Measurements from ENCODE around the gene TNK1. TPM values are rescaled to one million over a fixed set of nuclear protein-coding genes. Genes with fewer than 3 reads are reported as not detected.

The TNK1 gene
- polyA plus RNA-seq, 3 donors: not detected

GRCh38 chr17:7343250-7343649, 37.6 kb upstream of the TNK1 start:
- Mint-ChIP-seq H3K27ac (no peak overlapping the region), H3K4me3 (no peak overlapping the region), H3K27me3 (ENCODE audit: low read depth in 3 of 3) (peaks cover 0 to 4% (median 0%) of the 10 kb centered on the region in 3 donors), H3K9me3 (no peaks in the 10 kb centered on the region), H3K4me1 (peaks cover 8% of the 10 kb centered on the region), H3K36me3 (peaks cover 57 to 89% of the 10 kb centered on the region in 2 donors)
- H3K4me1 ChIP-seq (ENCODE audit: control insufficient read depth in 1 of 2, insufficient read depth in 2 of 2, low read length in 2 of 2): peaks cover 0 to 6% of the 10 kb centered on the region in 2 donors
- no peak overlapping the region for H2AFZ ChIP-seq (ENCODE audit: insufficient read depth, low read depth, low read length, poor library complexity, severe bottlenecking)
- no peak for DNase-seq
- intact Hi-C loops (cut with micrococcal nuclease): loop anchor here in 1 of 2 donors (5.0 kb wide), 1 partner anchor 61 kb away; the partner anchor contains the start of gene SLC2A4
- no peak overlapping the region for H3K9ac ChIP-seq (ENCODE audit: insufficient read depth, low read length, poor library complexity, severe bottlenecking)
- no peak overlapping the region for H3K4me3 ChIP-seq (replicated peaks in 1 of 3; ENCODE audit: low read depth in 2 of 3, low read length in 3 of 3)
- H4K20me1 ChIP-seq (ENCODE audit: insufficient read depth, low read length): peaks cover 16% of the 10 kb centered on the region
- peaks cover 7% of the 10 kb centered on the region for H3K79me2 ChIP-seq (ENCODE audit: insufficient read depth, low read length)
- H3K27me3 ChIP-seq (ENCODE audit: control insufficient read depth in 2 of 2, insufficient read depth in 2 of 2, low read length in 2 of 2): no peaks in the 10 kb centered on the region
- H3K36me3 ChIP-seq (replicated peaks in 1 of 2; ENCODE audit: control insufficient read depth in 1 of 2, insufficient read depth in 2 of 2, low read length in 2 of 2): peaks cover 52 to 77% of the 10 kb centered on the region in 2 donors
- no peak for TF ChIP-seq CTCF (IDR thresholded peaks at IDR 0.05)
- WGBS (ENCODE audit: insufficient coverage): 92% methylated on average over 14 of the region's 15 CpGs
- no peak overlapping the region for H3K4me2 ChIP-seq (replicated peaks; ENCODE audit: extremely low read depth, low read length, poor library complexity, severe bottlenecking)
- no peak overlapping the region for H3K27ac ChIP-seq (ENCODE audit: low read depth in 1 of 2, low read length in 2 of 2)
- H3K9me3 ChIP-seq (replicated peaks in 1 of 2; ENCODE audit: control insufficient read depth in 1 of 2, insufficient read depth in 1 of 2, low read length in 2 of 2): no peaks in the 10 kb centered on the region

- no peaks in the 10 kb centered on the region for H3K79me2 ChIP-seq (ENCODE audit: insufficient read depth, low read length)
- peaks cover 51 to 66% of the 10 kb centered on the region in 2 donors for H3K36me3 ChIP-seq (replicated peaks in 1 of 2; ENCODE audit: control insufficient read depth in 1 of 2, insufficient read depth in 2 of 2, low read length in 2 of 2)
- H3K9ac ChIP-seq (ENCODE audit: insufficient read depth, low read length, poor library complexity, severe bottlenecking): no peak overlapping the region
- no peak overlapping the region for H3K4me3 Mint-ChIP-seq
- peaks cover 38% of the 10 kb centered on the region for H4K20me1 ChIP-seq (ENCODE audit: insufficient read depth, low read length)
- H3K4me2 ChIP-seq (replicated peaks; ENCODE audit: extremely low read depth, low read length, poor library complexity, severe bottlenecking): no peak overlapping the region
- no peaks in the 10 kb centered on the region for H3K27me3 ChIP-seq (ENCODE audit: control insufficient read depth in 2 of 2, insufficient read depth in 2 of 2, low read length in 2 of 2)
- H3K27me3 Mint-ChIP-seq (ENCODE audit: low read depth in 3 of 3): no peaks in the 10 kb centered on the region
- no peak overlapping the region for H3K4me3 ChIP-seq (replicated peaks in 1 of 3; ENCODE audit: low read depth in 2 of 3, low read length in 3 of 3)
- no peak overlapping the region for H3K27ac ChIP-seq (ENCODE audit: low read depth in 1 of 2, low read length in 2 of 2)
- peaks cover 17% of the 10 kb centered on the region for H3K4me1 Mint-ChIP-seq
- WGBS (ENCODE audit: insufficient coverage): 98% methylated on average over 14 of the region's 18 CpGs
- peaks cover 14 to 23% of the 10 kb centered on the region in 2 donors for H3K4me1 ChIP-seq (ENCODE audit: control insufficient read depth in 1 of 2, insufficient read depth in 2 of 2, low read length in 2 of 2)
- no peak overlapping the region for H2AFZ ChIP-seq (ENCODE audit: insufficient read depth, low read depth, low read length, poor library complexity, severe bottlenecking)
- TF ChIP-seq CTCF (IDR thresholded peaks at IDR 0.05): no peak
- intact Hi-C loops (cut with micrococcal nuclease): loop anchor here in 1 of 2 donors (1.0 kb wide), 1 partner anchor 9 kb away; no protein-coding TSS in a partner anchor
- peak overlapping the region in 1 of 7 donors; percentile 28 for H3K27ac Mint-ChIP-seq
- no peaks in the 10 kb centered on the region for H3K9me3 Mint-ChIP-seq
- DNase-seq: no peak
- H3K36me3 Mint-ChIP-seq: peaks cover 48 to 66% of the 10 kb centered on the region in 2 donors
- H3K9me3 ChIP-seq (replicated peaks in 1 of 2; ENCODE audit: control insufficient read depth in 1 of 2, insufficient read depth in 1 of 2, low read length in 2 of 2): no peaks in the 10 kb centered on the region
Measured at GRCh38 chr17:7346761-7347614, 33.9 kb upstream of the TNK1 start.
